HG02852 (cell line): ENCODE results near the gene KRT9.
"Not testable (repeated sequence)": the region's sequence is repeated elsewhere in the genome, so short reads cannot be mapped to it uniquely, and the experiment has no call there.

Source experiments
- ATAC-seq: cut with Tn5 transposase; IDR thresholded peaks from one replicate; pipeline ENCODE4 v1.9.1; 2021; ENCODE audit warnings: mild to moderate bottlenecking, moderate library complexity; ENCODE audit not compliant: unreplicated experiment

Gene KRT9, protein sequence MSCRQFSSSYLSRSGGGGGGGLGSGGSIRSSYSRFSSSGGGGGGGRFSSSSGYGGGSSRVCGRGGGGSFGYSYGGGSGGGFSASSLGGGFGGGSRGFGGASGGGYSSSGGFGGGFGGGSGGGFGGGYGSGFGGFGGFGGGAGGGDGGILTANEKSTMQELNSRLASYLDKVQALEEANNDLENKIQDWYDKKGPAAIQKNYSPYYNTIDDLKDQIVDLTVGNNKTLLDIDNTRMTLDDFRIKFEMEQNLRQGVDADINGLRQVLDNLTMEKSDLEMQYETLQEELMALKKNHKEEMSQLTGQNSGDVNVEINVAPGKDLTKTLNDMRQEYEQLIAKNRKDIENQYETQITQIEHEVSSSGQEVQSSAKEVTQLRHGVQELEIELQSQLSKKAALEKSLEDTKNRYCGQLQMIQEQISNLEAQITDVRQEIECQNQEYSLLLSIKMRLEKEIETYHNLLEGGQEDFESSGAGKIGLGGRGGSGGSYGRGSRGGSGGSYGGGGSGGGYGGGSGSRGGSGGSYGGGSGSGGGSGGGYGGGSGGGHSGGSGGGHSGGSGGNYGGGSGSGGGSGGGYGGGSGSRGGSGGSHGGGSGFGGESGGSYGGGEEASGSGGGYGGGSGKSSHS

DNA sequence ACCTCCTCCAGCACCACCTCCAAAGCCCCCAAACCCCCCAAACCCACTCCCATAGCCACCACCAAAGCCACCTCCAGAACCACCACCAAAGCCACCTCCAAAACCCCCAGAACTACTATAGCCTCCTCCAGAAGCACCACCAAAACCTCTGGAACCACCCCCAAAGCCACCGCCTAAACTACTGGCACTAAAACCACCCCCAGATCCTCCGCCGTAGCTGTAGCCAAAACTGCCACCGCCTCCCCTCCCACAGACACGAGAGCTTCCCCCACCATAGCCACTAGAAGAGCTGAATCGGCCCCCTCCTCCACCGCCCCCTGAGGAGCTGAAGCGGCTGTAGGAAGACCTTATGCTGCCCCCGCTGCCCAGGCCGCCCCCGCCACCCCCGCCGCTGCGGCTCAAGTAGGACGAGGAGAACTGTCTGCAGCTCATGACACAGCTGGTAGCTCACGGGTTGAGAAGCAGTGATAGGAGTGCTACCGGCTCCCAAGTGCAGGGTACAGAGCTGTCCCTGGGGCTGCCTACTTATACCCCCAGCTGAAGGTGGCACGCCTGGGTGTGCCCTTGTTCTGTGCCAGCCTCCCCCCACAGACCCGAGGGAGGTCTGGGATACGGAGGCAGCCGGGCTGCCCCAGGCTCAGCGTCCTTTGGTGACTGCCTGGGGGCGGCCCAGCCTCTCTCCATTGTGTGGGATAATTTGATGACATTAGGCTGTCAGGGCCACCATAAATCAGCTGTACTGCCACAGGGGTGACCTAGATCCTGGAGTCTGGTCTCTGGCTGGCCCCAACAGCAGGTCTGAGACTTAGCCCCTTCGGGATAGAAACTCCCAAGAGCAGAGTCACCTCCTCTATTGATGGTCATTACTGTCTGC, at the start of gene KRT9:
KRT9 (minus strand) TSS at position 499 of the 874 bp plus-strand sequence; CDS start at position 432, 67 bp downstream.
- no peak for ATAC-seq

DNA sequence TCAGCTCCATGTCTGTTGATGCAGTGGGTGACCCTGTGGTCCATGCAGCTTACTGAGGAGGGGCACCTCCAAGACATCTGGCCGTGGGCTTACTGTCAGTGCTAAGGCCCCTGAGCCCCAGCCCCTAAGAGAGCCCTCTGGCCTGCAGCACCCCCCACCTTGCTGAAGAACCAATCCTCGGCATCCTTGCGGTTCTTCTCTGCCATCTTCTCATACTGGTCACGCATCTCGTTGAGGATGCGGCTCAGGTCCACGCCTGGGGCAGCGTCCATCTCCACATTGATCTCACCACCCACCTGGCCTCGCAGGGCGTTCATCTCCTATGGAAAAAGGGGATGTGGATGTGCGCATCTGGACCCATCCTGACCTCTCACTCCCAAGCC, 49.6 kb upstream of the KRT9 start:
- ATAC-seq: not testable (repeated sequence)

DNA sequence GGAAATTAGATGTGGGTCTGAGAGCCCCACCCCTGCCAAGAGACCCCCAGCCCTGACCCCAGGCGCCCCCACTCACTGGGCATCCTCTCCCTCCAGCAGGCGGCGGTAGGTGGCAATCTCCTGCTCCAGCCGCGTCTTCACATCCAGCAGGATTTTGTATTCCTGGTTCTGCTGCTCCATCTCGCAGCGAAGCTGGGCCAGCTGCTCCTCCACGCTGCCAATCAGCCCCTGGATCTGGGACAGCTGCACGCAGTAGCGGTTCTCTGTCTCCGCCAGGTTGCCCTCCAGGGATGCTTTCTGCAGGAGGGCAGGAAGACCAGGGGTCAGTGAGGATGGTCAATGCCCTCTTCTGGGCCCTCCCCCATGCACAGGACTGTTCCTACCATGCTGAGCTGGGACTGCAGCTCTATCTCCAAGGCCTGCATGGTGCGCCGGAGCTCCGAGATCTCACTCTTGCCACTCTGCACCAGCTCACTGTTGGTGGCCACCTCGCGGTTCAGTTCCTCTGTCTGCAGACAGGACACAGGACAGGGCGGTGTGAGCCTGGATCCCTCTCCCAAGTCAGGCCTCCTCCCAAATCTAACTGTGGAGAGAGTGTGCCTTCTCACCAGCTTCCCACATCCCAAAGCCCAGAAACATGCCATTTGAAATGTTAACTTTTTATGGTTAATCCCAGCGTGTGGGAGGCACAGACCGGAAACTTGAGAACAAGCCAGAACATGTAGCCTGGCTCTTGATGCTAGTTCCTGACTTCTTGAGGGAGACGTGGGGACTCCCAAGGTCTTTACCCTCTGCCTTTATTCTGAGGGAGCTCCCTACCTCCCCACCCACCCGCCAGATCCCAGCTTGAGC, 49.0 kb upstream of the KRT9 start:
- ATAC-seq: no peak

DNA sequence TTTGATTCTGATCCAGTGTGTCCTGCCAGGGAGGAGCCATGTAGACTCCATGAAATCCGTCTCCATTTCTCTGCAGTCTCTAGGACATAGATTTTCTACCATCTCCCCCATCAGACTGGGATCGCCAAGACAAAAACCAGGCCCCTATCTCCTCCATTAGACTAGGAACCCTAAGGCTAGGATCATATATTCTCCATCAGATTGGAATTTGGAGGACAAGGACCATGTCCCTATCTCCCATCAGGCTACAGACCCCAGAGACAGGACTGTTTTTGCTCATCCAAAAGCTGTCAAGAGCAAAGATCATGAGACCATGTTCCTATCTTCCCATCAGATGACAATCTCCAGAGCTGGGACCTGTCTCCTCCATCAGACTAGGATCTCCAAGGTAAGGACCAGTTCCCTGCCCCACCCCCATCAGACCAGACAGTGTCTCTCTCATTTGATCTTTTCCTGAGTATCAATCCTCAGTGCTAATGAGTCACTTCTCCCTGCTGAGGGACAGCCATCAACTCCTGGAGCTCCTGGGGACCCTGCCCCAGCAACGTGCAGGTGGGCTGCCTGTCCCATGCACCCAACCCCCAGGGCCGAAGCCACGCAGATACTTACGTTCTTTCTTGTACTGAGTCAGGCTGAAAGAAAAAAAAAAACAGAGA, 48.2 kb upstream of the KRT9 start:
- ATAC-seq: not testable (repeated sequence)

DNA sequence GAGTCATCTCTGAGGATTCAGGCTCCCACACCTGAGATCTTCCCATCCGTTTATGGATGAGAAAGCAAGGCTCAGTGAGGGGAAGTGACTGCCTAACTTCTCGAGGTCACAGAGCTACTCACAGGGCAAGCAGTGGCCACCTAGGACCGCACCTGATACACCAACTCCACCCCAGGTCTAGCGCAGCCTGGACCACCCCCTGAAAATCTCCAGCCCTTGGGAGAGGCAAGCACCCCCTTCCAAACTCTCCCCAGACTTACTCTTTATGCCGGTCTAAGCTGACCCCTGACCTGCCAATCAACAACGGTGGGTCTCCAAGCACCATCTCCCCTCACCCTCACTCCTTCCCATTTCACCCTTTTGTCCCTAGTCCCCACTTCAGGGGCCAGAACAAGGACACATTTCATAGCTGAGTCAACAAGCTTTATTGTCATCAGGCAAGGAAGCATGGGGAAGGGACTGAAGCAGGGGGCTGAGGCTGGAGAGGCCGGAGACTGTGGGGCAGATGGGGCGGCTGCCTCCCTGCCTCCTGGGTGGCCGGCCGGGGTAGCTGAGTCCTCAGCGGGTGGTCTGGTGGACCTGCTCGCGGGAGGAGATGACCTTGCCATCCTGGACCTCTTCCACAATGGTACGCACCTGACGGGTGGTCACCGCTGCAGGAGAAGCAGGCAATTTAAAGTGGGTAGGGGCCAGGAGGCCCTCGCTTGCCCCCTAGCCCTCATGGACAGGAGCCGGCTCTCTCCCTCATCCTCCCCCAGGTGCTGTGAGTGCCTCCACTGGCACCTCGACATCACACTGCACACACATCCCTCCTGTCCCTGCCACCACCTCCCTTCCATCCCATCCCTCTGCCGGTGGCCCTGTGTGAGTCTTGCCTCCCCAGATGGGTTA, 47.4 kb upstream of the KRT9 start:
- ATAC-seq: no peak

DNA sequence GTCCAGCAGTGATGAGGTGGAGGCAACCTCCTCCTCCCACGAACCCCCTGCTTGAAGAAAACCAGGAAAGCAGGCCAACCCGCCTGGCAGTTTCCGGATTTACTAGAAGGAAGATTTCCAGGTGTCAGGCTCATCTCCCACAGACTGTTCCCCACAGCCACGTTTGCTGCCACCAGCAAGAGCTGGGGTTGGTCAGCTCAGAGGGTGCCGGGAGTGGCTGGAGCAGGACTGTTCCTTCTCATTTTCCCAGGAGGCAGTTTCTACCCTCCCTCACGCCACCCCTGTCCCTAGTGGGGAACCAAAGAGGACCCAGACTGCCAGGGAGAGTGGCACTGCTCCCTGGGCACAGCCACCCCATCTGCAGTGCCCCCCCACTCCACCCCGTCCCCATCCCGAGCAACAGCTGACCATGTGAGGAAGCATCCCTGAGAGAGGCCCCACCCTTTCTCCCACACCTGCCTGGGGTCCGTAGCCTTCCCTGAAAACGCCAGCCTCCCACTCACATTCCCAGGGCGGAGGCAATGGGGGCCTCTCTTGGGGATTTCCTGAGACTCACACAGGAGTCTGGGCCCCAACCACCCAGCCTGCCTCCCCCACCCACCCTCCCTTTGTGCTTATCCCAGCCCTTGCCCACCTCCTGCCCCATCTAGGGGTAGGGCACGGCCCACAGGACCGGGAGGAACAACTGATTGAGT, 46.6 kb upstream of the KRT9 start:
- ATAC-seq: no peak

DNA sequence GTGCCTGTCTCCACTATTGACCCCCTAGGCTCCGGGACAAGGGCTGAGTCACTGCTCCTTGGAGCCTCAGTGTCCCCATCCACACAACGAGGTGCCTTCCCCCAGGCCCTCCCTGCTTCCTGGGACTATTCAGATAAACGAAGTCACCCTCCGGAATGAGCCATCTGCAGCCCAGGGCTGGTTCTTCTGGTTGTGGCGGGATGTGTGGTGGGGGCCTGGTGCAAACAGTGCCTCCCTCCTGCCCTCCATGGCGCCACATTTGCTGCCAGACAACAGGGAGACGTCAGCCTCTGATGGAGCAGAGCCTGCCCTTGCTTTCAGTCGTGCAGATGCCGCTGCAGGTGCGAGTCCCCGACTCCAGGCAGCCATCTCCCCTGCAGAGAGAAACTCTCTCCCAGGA, 45.8 kb upstream of the KRT9 start:
- no peak for ATAC-seq

DNA sequence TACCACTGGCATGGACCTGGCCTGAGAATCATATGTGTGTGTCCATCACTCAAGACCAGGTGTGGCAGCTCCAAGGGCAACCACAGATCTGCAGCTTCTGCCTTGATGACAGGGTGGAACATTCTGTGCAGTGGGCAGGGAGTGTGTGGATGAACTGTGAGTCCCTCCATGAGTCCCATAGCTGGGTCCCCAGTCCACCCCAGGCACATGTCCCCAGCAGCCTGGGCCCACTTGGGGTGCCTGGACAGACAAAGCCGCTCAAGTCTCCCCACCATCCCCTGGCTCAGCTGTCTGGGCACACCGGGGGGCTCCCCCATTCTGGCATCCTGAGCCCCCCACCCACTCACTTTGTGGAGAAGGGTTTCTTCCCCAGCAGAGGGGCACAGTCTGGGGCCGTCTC, 45.3 kb upstream of the KRT9 start:
- no peak for ATAC-seq

DNA sequence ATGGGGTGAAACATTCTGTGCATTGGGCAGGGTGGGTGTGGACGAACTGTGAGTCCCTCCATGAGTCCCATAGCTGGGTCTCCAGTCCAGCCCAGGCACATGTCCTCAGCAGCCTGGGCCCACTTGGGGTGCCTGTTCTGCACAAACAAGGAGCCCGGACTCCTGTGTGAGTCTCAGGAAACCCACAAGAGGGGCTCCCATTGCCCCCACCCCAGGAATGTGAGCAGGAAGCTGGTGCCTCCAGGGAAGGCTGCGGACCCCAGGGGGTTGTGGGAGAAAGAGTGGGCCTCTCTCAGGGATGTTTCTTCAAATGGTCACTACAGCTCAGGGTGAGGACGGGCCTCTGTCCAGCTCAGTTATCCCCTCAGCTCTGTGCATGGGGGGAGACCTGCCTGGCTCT, 44.6 kb upstream of the KRT9 start:
- ATAC-seq: not testable (repeated sequence)

DNA sequence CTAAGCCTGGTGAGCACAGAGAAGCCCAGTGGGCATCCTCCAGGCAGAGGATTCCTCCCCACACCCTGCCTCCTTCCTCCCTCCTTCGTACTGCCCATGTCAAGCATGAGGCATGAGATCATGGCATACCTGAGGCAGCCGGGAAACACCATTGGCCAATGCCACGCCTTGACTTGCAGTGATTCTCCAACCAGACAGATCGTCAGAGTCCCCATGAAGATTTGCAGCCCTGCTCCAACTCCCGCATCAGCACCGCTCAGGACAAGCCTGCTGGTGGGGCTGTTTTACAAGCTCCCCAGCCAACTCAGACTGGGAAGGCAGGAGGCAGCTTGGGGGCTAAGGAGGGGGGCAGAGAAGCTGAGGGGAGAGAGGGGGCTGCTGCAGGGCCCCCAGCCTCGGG, 43.6 kb upstream of the KRT9 start:
- no peak for ATAC-seq

DNA sequence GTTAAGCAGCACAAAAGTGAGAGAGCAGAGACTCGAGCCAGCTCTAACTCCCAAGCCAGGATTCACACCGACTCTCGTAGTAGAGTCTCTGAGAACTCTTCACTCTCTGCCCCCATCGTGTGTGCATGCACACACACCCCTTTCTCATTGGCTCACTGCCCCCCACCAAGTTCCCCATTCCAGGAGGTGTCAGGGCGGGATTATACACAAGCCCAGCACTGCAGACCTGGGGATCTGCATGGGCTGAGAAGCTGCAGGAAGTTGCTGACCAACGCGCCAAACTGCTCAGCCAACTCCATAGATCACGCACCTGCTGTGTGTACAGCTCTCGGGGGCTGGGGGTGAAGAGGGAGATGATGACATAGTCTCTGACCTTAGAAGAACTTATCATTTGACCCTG, 42.9 kb upstream of the KRT9 start:
- ATAC-seq: not testable (repeated sequence)

DNA sequence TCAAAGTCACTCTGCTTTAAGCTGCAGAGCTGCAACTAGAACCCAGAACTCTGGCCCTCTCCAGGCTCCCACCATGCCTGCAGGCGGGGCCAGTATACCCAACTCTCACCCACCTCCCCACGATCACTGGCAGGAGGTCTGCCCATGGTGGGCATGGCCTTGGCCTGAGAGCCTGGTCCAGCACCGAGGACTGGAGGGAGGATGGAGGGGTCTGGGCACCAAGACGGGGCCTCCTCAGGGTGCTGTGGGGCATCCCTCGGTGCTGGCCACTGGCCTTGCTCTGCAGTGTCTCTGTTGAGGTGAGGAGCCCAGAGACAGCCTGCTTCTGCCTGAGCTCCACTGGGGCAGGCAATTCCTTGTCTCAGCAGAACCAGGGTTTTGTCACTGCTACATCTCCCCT, 42.2 kb upstream of the KRT9 start:
- no peak for ATAC-seq

DNA sequence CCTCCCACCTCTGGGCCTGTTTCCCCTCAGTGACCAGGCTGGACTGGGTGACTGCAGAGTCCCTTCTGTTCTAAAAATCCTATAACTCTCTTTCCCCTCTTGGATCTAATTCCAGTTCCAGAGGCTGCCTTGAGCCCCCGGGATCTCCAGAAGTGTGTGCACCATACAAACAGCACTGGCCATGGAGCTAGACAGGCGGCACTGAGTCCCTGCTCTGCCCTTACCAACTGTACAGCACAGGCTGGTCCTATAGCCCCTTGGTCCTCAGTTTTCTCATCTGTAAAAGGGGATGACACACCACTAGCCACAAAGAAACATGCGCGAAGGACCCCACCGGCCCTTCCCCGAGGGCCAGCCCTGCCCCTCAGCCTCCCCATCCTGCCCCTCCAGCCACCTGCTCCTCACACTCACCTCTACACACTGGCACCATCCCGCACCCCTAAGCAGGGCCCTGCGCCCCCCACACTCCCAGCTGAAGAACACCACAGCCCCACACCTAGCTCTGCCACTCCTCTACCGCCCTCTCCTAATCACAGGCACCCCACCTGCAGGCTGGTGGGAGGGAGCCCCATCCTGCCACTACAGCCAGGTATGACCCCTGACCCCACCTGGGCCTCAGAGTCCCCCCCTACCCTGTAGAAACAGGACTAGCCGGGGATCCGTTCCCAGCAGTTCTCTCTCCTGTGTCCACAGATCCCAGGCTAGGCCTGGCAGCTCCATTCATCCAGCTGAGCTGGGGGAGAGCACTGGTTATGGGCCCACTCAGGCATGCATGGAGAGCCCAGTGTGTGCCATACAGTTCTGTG, 41.6 kb upstream of the KRT9 start:
- ATAC-seq: no peak

DNA sequence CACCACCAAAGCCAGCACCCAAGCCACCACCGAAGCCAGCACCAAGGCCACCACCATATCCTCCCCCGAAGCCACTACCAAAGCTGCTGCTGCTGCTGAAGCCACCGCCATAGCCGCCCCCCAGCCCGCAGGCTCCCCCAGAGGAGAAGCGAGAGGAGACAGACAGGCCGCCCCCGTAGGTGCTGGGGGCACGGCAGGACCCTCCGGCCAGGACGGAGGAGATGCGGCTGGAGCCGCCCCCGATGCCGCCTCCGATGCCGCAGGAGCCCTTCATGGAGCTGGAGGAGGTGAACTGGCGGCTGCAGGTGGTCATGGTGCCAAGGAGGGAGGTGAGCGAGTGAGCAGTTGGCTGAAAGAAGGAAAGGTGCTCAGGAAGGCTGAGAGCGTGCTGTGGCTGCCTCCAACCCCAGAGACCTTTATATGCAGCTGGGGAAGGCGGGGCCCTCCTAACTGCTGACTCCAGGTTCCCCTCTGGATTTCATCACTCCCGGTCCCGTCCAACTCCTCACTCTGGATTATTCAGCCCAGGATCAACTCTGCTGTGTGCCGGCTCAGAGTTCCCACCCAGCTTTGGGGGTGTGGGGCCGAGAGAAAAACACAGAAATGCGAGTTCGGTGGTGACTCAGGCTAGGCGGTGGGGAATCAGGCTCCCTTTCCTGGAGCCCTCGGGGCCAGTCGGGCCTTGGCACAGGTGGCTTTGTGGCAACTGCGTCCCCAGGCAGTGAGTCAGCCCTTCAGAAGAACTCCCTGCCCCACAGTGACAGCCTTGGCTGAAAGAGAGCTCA, 40.7 kb upstream of the KRT9 start, which contains the start of gene KRT16:
KRT16 (minus strand) TSS at position 392 of the 785 bp plus-strand sequence; CDS start at position 313, 79 bp downstream.
- ATAC-seq: not testable (repeated sequence)

DNA sequence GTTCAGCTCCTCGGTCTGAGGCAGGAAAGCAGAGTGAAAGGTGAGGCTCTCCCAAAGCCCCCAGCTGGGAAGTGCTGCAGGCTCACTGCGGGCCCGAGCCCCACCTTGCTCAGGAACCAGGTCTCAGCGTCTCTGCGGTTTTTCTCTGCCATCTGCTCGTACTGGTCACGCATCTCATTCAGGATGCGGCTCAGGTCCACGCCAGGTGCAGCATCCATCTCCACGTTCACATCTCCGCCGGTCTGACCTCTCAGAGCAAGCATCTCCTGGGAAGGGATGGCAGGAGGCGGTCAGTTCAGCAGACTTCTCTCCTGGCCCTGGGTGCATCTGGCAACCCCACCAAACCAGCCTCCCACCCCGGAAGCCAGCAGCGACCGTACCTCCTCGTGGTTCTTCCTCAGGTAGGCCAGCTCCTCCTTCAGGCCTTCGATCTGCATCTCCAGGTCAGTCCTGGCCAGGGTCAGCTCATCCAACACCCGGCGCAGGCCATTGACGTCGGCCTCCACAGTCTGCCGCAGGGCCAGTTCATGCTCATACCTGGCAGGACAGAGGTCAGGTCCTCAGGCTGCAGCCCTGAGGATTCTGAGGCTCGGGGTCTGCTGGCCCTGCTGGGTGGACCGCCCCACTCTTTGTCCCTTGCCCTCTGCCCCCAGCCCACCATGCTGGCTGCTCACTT, 39.2 kb upstream of the KRT9 start:
- no peak for ATAC-seq

DNA sequence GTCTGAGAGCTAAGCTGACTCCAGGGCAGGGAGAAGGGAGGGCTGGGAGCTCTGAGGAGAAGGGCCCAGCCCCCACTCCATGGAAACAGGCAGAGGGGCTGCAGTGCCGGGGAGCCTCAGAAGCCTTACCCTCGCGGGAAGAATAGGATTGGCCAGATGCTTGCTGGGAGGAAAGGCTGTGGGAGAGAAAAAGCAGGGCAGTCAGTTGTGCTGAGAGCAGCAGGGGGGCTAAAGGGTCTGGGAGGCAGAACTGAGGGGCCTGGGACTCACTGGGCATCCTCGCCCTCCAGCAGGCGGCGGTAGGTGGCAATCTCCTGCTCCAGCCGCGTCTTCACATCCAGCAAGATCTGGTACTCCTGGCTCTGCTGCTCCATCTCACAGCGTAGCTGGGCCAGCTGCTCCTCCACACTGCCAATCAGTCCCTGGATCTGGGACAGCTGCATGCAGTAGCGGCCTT, 38.2 kb upstream of the KRT9 start:
- ATAC-seq: not testable (repeated sequence)
